GM18498 (cell line): ENCODE data around the gene TMEM272.

Experiments
- ATAC-seq: cut with Tn5 transposase; IDR thresholded peaks from one replicate; pipeline ENCODE4 v1.9.1; 2021; ENCODE audit warnings: mild to moderate bottlenecking, moderate library complexity; ENCODE audit not compliant: unreplicated experiment

TMEM272 gene

DNA sequence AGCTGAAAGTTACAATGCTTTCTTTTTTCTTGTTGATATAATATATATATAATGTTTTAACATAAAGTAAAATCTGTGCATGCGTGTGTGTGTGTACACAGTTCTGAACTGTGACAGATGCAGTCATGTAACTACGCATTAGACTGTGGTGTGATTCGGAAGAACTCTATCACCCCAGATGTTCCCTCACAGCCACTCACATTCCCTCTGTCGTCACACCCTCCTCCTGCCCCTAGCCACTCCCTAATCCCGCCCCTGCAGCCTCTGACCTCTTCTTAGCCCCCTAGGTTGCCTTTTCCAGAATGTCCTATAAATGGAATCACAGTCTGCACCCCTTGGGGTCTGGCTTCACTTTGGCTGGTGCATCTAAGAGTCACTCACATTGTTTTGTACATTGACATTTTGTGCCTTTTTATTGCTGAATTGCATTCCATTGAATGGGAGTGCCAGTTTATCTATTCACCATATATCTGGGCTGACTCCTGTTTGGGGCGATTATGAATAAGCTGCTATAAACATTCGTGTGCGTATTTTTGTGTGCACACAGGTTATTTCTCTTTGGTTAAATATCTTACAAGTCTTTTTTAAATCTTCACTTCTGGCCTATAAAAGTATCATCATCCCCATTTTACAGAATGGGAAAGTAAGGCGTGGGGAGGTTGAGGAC, 61.4 kb downstream of the TMEM272 start:
- no peak for ATAC-seq

DNA sequence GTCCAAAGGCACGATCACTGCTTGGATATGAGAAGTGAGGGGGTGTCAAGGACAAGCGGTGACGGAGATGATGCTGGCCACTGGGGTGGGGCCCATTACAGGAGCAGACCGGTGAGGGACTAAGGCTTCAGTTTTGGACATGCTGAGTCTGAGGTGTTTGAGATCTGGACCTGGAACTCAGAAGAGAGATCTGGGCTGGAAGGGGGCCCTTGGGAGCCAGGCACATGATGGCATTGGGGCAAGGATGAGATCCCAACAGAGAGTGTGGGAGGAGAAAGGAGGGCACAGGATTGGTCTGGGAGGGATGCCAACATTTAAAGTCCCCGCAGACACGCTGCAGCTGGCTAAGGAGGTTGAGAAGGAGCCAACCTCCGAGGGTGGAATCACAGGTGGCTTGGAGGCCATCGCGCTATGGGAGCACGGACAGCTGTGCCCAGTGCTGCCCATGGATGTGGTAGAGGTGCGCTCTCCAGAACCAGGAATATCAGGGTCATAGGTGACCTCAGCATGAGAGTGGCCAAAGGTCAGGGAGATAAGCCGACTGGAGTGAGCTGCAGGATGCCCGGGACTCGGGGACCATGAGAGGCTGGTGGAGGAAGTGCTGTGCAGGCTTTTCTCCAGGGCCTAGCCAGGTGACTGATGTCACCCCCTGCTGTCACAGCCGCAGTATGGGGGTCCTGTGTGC, 62.8 kb downstream of the TMEM272 start:
- no peak for ATAC-seq

DNA sequence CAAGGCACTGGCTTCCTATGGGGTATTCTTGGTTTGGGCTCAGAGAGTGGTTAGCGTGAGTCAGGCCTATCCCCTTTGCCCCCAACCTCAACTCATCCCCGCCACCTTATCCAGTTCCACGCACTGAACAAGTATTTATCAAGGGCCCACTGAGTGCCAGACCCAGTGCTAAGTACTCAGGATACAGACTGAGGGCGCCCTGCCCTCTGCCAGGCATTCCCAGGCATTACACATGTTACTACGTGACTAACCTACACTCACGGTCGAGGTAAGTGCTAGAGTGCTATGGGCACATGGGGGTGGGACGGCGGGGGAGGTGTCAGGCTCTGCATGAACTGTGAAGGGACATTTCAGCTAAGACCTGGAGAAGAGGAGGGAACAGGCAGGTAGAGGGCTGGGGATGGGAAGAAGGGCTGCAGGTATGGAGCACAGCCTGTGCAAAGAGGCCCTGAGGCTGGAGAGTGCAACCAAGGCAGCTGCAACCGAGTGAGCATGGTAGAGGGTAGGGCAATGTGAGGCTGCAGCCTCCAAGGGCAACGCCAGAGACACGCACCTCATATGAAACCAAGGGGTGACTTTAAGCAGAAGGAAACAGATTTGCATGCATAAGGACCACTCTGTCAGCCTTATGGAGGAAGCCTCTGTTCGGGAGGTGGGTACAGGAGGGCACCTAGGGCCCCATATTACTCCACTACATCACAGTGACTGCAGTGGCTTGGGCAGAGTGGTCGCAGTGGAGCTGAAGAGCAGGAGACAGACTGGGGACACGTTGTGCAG, 63.5 kb downstream of the TMEM272 start:
- ATAC-seq: no peak

DNA sequence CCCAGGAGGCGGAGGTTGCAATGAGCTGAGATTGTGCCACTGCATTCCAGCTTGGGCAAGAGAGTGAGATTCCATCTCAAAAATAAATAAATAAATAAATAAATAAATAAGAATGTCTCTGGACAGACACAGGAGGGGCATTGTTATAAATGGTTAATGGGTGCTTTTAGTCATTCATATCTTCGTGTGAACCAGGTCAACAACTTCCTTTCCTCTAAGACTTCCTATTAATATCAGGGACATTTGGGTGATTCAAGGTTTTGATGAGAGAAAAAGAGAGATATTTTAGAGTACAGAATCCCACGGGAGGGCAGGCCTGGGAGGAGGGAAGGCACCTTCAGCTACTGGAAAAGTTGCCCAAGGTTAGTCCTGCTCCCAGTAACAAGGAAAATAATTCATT, 64.9 kb downstream of the TMEM272 start:
- no peak for ATAC-seq

DNA sequence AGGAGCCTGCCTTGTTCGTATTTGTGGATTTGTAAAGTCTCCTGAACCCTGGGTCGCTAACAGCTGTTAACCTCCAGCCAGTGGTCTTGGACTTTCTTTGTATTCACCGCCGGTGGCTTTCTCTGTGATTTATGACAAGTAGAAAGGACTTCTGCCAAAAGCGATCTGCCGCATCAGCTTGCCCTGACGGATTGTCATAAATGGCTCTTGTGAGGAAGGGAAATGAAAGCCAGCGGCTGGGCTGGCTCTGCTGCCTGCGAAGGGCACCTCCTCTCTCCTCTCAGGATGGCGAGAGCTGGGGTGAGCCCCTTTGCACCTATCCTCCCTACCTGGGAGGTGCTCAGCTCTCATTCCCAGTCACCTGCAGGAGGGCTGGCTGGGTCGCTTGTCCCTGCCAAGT, 66.6 kb downstream of the TMEM272 start:
- no peak for ATAC-seq

DNA sequence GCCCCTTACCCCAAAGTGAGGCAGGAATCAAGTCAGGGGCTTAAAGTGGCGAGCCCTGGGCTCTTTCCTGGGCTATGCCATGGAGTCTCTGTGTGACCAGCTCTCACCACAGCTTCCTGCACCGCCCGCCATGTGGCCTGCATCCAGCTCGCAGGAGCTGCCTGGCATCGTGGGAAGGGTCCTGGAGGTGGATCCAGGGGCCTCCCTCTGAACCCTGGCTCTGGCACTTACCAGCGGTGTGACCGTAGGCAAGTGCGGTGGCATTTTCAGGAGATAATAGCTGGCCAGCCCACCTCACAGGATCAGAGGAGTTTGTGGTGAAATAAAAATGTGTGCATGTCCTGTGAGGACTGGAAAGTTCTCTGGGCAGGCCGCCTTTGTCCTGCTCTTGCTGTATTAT, 67.1 kb downstream of the TMEM272 start:
- no peak for ATAC-seq

DNA sequence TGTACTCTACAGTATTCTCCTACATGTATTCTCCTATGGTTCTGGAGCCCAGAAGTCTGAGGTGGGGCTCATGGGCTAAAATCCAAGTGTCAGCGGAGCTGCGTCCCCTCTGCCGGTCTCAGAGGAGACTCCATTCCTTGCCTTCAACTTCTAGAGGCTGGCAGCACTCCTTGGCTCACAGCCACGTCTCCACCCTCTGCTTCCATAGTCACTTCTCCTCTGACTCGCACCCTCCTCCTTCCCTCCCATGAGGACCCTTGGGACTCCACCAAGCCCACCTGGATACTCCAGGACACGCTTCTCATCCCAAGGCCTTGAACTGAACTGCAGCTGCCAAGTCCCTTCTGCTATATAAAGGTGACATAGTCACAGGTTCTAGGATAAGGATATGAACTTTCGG, 68.8 kb downstream of the TMEM272 start:
- no peak for ATAC-seq

DNA sequence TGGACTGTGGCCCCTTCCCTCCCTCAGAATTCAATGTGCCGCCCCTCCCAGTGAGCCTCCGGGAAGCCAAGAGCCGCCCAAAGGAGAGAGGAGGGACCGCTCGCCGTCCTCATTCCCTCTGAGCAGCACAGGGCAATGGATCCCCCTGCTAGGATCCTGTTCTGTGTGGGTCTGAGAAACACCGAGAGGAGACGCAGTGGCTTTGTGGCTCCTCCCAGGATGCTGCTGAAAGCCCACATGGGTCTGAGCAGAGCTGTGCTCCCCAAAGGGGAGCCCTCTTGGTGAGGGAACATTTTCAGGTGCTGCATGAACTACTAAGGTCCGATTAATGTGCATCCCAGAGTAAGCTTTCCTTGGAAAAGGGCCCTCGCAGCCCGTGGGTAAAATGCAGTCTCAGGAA, 71.5 kb downstream of the TMEM272 start:
- ATAC-seq: no peak

DNA sequence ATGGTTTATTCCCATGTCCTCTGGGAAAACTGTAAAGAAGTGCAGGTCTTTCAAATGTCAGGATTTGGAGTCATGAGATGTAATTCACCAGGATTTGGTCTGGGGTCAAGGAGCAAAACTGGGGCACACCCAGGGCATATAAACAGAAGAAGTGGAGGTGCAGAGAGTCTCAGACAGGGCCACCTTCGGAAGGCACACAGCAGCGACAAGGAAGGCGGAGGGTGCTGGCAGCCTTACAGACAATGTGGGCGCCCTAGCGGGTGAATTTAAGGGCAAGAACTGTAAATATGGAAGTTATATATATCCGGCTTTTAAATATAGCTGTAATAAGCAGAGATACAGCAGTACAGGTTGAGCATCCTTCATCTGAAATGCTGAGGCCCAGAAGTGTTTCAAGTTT, 72.2 kb downstream of the TMEM272 start:
- no peak for ATAC-seq

DNA sequence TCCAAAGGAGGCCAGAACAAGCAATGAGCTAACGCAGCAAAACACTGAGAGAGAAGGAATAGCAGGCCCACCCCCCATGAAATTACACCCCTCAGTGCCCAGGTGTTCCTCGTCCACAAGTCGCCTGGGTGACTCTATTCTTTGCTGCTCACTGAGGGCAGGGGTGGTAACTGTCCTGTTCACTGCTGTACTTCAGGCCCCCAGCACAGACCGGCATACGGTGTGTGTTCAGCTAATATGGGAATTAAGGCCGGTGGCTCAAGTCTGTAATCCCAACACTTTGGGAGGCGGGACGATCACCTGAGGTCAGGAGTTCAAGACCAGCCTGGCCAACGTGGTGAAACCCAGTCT, 72.9 kb downstream of the TMEM272 start:
- no peak for ATAC-seq

DNA sequence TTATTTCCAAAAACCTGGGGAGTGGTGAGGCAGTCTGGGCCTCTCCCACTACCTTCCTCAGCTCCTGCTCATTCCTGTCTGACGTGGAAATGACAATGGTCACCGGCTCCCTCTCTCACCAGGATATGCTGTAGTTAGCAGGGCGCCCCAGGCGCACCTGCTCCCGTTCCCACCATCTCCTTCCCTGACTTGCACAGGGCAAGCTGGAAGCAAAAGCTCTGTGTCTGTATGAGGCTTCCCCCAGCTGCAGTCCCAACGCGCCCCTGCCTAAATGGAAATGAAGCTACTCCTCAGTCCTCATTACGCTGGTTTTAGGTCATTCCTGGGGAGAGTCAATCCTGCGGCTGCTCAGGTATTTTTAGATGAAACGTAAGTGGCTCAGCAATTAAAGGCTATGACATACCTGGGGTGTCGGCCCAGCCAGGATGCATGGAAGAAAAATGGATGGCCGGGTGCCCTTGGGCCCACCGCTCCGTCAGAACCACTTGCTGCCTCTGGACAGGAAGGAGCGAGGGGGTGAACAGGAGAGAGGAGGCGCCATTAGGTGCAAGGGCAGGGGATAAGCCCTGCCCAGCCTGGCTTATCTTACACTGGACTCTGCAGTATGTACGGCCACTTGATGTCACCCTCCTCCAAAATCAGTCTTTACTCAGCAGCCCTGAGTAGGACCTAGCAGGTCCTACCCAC, 73.4 kb downstream of the TMEM272 start:
- no peak for ATAC-seq

DNA sequence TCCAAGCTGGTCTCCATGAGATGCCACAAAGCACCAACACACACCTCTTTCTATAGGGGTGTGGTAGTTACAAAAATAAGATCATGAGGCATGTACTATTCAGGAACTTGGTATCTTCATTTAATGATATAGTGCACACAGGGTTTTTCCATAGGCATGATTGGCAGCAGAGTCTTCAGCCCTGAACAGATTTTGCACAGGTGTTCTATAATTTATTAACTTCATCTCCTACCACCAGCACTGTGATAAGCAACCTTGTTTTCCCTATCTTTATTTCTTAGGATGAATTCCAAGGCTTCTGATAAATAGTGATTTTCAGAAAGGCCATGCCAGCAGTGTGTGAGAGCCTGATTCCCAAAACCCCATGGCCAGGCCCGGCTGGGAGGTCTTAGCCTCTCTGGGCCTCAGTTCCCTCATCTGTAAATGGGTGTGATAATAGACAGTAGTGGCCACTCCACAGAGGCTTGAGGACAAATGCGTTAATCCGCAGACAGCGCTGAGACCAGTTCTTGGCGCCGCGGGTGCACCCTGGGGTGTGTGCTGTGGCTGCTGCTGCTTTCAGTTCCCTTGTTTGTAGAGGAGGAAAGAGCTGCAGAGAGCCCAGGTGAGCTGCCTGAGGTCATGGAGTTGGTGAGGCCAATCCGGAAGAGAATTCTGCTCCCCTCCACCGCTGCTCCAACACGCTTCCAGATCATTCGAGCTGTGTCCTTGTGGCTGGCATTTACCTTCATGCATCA, 74.1 kb downstream of the TMEM272 start:
- ATAC-seq: no peak

DNA sequence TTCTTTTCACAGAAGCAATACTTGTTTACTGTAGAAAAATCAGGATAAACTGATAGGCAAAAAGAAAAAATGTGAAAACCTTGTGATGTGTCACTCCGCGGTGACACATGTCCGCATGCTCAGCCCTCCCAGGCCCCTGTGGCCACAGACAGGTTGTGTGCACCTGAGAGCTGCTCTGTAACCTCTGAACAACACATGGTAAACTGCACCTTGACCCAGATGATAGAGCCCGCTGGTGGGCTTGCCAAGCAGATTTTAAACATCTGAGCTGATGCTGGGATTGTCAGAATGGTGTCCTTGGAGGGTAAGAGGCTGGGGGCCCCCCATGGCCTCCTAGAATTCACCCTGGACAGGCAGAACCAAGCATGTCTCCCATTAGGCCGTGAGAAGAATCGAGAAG, 74.8 kb downstream of the TMEM272 start:
- ATAC-seq: no peak

DNA sequence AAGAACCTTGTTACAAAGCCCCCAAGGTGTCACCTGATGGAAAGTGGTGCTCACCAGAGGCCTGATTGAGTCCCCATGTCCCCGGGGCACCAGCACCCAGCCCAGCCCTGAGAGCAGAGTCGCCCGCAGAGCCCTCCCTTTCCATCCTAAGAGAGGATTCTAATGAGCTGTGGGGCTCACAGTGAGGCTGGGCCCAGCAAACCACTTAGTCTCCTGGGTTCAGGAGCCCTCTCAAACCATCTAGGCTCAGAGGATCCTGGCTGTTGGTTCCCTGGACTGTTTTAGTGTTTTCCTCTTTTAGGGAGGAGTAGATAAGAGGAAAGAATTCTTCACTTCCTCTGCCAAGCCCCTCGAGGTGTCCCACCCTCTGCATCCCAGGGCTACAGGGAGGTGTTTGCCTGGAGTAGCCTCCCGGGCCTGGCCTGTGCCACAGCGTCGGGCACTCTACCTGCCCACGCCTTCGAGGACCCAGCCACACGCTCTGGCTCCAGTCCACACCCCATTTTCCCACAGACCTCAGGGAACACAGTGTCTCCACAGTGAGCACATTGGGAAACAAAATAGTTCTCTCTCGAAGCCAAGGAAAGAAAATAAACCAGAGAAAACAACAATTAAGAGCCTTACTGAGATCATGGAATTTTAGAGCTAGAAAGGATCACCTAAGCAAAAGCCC, 75.4 kb downstream of the TMEM272 start:
- ATAC-seq: no peak

DNA sequence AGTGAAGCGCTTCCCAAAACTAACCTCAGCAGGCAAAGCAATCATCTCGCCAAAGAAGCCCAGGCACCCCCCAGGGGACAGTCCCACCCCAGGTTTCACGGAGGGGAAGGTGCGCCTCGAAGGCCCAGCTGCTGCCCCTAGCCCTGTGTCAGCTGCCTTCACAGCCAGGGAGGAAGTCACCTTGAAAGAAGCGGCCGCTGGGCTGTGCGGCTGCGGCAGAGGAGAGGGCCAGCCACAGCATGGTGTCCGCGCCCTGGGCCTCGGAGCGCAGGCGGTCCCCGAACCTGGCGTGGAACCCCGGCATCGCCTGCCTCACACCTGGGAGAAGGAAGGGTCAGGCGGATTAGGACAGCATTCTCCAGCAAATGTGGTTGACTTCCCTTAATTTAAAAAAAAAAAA, 76.0 kb downstream of the TMEM272 start:
- ATAC-seq: no peak

DNA sequence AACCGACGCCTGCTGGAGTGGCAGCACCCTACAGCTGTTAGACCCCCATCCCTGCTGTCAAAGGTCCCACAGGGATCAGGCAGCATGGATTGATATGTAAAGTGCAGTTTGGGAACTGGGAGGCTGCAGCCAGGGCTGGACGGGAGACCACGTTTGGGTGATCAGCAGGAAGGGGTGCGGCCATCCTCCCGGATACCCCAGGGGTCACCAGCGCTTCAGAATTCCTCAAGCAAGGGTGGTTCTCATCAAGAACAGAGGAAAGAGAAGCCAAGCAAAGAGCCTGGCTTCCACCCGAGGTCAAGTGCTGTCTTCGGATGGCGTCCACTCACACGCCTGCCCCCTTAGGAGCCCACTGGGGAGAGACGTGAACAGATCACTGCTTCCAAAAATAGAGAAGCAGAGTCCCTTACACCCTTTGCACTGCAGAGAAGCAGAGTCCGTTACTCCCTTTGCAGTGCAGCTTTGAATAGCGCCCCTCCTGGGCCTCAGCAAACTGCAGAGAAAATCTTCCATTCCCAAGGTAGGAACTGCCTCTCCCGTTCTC, 76.5 kb downstream of the TMEM272 start:
- ATAC-seq: no peak

DNA sequence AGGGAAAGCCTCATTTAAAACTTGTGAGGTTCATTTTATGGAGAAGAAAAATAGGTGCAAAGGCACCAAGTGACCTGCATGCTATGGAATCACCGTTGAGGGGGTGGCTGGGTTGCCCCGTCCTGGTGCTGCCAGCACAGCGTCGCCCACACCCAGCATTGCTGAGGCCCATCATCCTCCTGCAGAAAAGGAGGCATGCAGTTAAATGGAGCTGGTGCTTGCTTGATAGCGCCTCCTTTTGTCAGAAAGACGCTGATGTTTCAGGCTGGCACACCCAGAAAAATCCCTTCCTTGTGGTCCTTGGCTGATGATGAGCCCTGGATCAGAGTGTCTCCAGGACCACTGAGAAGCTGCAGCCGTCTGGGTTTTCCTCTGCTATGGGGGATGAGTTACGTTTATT, 77.9 kb downstream of the TMEM272 start:
- no peak for ATAC-seq

DNA sequence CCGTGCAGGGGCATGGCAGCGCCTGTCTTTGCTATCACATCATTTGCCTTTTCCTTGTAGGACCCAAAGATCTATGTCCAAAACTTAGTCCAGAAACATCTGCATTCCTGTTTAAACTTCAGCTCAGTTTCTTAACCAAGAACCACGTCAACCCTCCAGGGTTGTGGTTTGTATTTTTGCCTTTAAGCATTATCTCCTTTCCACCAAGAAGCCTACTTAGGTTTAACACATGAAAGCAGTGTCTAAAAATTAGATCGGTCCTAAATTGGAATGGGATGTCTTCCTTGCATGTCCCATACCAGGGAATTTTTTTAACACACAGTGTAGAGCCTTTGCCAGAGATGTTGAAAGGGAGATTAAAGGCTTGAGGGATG, 79.8 kb downstream of the TMEM272 start:
- ATAC-seq: no peak

DNA sequence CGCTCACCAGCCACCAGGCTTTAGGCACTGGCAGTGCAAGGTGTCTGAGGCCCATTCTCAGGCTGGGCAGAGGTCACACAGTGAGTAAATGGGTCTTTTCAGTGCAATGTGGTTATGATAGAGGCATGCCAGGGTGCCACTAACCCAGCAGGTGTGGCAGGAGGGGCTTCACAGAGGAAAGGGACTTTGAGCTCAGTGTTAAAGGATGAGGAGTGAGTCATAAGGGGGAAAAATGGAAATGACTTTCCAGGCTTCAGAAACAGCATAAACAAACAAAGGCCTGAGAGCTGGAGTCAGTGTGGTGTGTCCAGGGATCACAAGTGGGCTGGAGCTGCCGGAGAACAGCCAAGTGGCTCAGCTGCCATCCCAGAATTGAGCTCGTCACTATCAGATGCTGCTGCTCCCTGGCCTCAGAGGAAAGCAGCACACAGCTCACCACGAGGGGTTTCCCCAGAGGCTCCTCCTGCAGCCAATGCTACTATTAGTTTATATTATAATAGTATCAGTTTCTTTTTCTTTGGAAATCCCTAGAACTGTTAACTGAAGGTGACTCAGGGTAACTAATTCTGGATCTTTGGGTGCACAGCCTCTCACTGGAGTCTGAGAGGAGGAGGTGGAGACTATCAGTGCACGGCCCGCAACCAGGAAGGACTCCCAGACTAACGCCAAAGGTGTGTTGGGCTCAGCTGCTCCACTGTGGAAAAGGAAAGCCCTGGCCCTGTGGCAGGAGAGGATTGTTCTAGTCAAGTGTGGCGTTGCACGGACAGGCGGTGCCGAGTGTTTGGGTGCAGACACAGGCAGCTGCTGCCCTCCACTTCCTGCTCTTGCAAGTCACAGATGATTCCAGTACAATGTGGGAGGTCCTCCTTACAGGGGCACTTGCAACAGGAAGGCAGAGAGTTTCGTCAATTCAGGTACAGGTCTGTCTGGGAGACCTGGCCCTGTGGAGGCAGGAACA, 80.5 kb downstream of the TMEM272 start:
- peak; percentile 88 for ATAC-seq
